Measurements from ENCODE around the gene RMDN3.

DNA sequence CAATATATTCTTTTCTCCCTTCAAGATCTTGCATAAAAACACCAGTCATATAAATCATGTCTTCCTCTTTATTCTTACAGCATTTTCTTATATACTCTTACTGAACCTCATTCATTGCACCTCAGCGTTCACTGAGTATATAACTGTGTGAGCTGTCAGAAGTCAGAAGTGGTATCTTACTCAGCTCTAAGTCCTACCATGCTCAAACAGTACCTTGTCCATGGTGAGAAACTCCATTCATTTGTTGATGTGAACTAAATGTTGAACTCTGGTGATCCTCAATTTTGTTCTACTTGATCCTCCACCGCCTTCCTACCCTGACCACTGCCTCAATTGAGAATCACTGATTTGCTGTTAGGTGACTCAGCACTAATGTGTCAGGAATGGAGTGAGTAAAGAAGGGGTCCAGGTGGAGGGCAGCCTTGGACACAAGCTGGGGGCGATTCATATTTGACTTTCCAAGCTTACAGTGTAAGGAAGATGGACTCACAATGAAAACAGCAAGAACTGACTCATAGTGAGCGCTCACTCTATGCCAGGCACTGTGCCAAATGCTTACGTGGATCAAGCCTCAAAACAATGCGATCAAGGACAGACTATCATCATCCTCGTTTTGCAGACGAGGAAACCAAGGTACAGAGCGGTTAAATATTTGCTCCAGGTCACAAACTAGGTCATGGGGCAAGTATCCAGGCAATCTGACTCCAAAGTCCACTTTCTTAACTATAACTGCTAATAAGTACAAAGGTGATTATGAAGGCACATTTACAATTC, 38.3 kb upstream of the RMDN3 start:
- TF ChIP-seq, protein P1, sequence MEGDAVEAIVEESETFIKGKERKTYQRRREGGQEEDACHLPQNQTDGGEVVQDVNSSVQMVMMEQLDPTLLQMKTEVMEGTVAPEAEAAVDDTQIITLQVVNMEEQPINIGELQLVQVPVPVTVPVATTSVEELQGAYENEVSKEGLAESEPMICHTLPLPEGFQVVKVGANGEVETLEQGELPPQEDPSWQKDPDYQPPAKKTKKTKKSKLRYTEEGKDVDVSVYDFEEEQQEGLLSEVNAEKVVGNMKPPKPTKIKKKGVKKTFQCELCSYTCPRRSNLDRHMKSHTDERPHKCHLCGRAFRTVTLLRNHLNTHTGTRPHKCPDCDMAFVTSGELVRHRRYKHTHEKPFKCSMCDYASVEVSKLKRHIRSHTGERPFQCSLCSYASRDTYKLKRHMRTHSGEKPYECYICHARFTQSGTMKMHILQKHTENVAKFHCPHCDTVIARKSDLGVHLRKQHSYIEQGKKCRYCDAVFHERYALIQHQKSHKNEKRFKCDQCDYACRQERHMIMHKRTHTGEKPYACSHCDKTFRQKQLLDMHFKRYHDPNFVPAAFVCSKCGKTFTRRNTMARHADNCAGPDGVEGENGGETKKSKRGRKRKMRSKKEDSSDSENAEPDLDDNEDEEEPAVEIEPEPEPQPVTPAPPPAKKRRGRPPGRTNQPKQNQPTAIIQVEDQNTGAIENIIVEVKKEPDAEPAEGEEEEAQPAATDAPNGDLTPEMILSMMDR (IDR thresholded peaks at IDR 0.05; ENCODE audit: insufficient read depth, low read length) = no peak
- TF ChIP-seq, protein P2, sequence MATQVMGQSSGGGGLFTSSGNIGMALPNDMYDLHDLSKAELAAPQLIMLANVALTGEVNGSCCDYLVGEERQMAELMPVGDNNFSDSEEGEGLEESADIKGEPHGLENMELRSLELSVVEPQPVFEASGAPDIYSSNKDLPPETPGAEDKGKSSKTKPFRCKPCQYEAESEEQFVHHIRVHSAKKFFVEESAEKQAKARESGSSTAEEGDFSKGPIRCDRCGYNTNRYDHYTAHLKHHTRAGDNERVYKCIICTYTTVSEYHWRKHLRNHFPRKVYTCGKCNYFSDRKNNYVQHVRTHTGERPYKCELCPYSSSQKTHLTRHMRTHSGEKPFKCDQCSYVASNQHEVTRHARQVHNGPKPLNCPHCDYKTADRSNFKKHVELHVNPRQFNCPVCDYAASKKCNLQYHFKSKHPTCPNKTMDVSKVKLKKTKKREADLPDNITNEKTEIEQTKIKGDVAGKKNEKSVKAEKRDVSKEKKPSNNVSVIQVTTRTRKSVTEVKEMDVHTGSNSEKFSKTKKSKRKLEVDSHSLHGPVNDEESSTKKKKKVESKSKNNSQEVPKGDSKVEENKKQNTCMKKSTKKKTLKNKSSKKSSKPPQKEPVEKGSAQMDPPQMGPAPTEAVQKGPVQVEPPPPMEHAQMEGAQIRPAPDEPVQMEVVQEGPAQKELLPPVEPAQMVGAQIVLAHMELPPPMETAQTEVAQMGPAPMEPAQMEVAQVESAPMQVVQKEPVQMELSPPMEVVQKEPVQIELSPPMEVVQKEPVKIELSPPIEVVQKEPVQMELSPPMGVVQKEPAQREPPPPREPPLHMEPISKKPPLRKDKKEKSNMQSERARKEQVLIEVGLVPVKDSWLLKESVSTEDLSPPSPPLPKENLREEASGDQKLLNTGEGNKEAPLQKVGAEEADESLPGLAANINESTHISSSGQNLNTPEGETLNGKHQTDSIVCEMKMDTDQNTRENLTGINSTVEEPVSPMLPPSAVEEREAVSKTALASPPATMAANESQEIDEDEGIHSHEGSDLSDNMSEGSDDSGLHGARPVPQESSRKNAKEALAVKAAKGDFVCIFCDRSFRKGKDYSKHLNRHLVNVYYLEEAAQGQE (IDR thresholded peaks at IDR 0.05; ENCODE audit: insufficient replicate concordance, low read depth) = no peak
- TF ChIP-seq POLR2AphosphoS5 (IDR thresholded peaks at IDR 0.05; ENCODE audit: low read depth) (no peak), GABPA (IDR thresholded peaks at IDR 0.05; ENCODE audit: low read depth) (no peak)
